ENCODE measurements around the gene PTPRR. TPM values are rescaled to one million over a fixed set of nuclear protein-coding genes. Genes with fewer than 3 reads are reported as not detected.

Gene PTPRR
- total and polyA plus RNA-seq, 2 donors (not counting 1 experiment from before 2014, with no cell fraction given), result not detected

GRCh38 chr12:70664465-70664881 lies 256.1 kb downstream of the PTPRR start:
- ChIA-PET POLR2A (no interaction called here), CTCF (no interaction called here)
- no peak overlapping the region for H3K4me3 Mint-ChIP-seq
- 86% methylated on average over 7 of the region's 7 CpGs for WGBS (ENCODE audit: insufficient coverage)
- H3K27me3 Mint-ChIP-seq, result peaks cover 3% of the 10 kb centered on the region
- intact Hi-C loops (cut with micrococcal nuclease), result no loop called here
- Histone ChIP-seq H3K27ac (ENCODE audit: low read length in 2 of 2) (no peak overlapping the region), H3K4me3 (ENCODE audit: control extremely low read depth in 1 of 5, extremely low read depth in 1 of 5, insufficient read depth in 1 of 5, low read depth in 2 of 5, low read length in 4 of 5) (no peak overlapping the region), H2AFZ (ENCODE audit: insufficient read depth, low read depth, low read length, poor library complexity, severe bottlenecking) (no peak overlapping the region), H4K20me1 (ENCODE audit: control insufficient read depth, insufficient read depth, low read length, poor library complexity, severe bottlenecking) (no peaks in the 10 kb centered on the region), H3K9me3 (ENCODE audit: control extremely low read depth in 1 of 3, control insufficient read depth in 2 of 3, insufficient read depth in 1 of 3, low read length in 2 of 3) (no peaks in the 10 kb centered on the region), H3K36me3 (replicated peaks in 1 of 2; ENCODE audit: control extremely low read depth in 1 of 2, control insufficient read depth in 1 of 2, extremely low read depth in 1 of 2, insufficient read depth in 2 of 2, low read length in 1 of 2) (no peaks in the 10 kb centered on the region), H3K4me2 (replicated peaks; ENCODE audit: low read depth, low read length, poor library complexity, severe bottlenecking) (no peak overlapping the region), H3K79me2 (ENCODE audit: control insufficient read depth, insufficient read depth, low read length) (no peaks in the 10 kb centered on the region), H3K4me1 (ENCODE audit: control insufficient read depth in 2 of 2, insufficient read depth in 2 of 2, low read length in 2 of 2) (no peaks in the 10 kb centered on the region), H3K9ac (ENCODE audit: low read length) (no peak overlapping the region), H3K27me3 (replicated peaks in 1 of 4; ENCODE audit: control extremely low read depth in 1 of 4, control insufficient read depth in 3 of 4, insufficient read depth in 4 of 4, low read length in 3 of 4) (no peaks in the 10 kb centered on the region)
- DNase-seq (no peak), ATAC-seq (ENCODE audit: low read depth) (no peak)
- peaks cover 8% of the 10 kb centered on the region for H3K4me1 Mint-ChIP-seq
- no peak for TF ChIP-seq EZH2 (IDR thresholded peaks at IDR 0.05; ENCODE audit: borderline replicate concordance, insufficient read depth, low read depth, low read length, poor library complexity, severe bottlenecking)
- no peak for TF ChIP-seq CTCF (IDR thresholded peaks at IDR 0.05)
- H3K9me3 Mint-ChIP-seq (ENCODE audit: insufficient read depth), result no peaks in the 10 kb centered on the region
- H3K27ac Mint-ChIP-seq, result no peak overlapping the region

- 100% methylated on average over 1 of the region's 1 CpG for WGBS (ENCODE audit: insufficient coverage)
- H3K27ac Mint-ChIP-seq, result no peak overlapping the region
- Histone ChIP-seq H3K9me3 (ENCODE audit: control extremely low read depth in 1 of 3, control insufficient read depth in 2 of 3, insufficient read depth in 1 of 3, low read length in 2 of 3) (no peaks in the 10 kb centered on the region), H3K27ac (ENCODE audit: low read length in 2 of 2) (no peak overlapping the region), H3K79me2 (ENCODE audit: control insufficient read depth, insufficient read depth, low read length) (no peaks in the 10 kb centered on the region), H3K4me3 (ENCODE audit: control extremely low read depth in 1 of 5, extremely low read depth in 1 of 5, insufficient read depth in 1 of 5, low read depth in 2 of 5, low read length in 4 of 5) (no peak overlapping the region), H2AFZ (ENCODE audit: insufficient read depth, low read depth, low read length, poor library complexity, severe bottlenecking) (no peak overlapping the region), H4K20me1 (ENCODE audit: control insufficient read depth, insufficient read depth, low read length, poor library complexity, severe bottlenecking) (no peaks in the 10 kb centered on the region), H3K4me1 (ENCODE audit: control insufficient read depth in 2 of 2, insufficient read depth in 2 of 2, low read length in 2 of 2) (no peaks in the 10 kb centered on the region), H3K36me3 (replicated peaks in 1 of 2; ENCODE audit: control extremely low read depth in 1 of 2, control insufficient read depth in 1 of 2, extremely low read depth in 1 of 2, insufficient read depth in 2 of 2, low read length in 1 of 2) (no peaks in the 10 kb centered on the region), H3K27me3 (replicated peaks in 1 of 4; ENCODE audit: control extremely low read depth in 1 of 4, control insufficient read depth in 3 of 4, insufficient read depth in 4 of 4, low read length in 3 of 4) (no peaks in the 10 kb centered on the region), H3K9ac (ENCODE audit: low read length) (no peak overlapping the region), H3K4me2 (replicated peaks; ENCODE audit: low read depth, low read length, poor library complexity, severe bottlenecking) (no peak overlapping the region)
- H3K9me3 Mint-ChIP-seq (ENCODE audit: insufficient read depth), result no peaks in the 10 kb centered on the region
- H3K27me3 Mint-ChIP-seq, result peaks cover 3% of the 10 kb centered on the region
- no peak overlapping the region for H3K4me3 Mint-ChIP-seq
- intact Hi-C loops (cut with micrococcal nuclease), result no loop called here
- no peak for DNase-seq
- POLR2A ChIA-PET, result no interaction called here
- no peak for ATAC-seq (ENCODE audit: low read depth)
- H3K4me1 Mint-ChIP-seq, result peaks cover 8% of the 10 kb centered on the region
- CTCF ChIA-PET, result no interaction called here
- TF ChIP-seq CTCF (IDR thresholded peaks at IDR 0.05), result no peak
- TF ChIP-seq EZH2 (IDR thresholded peaks at IDR 0.05; ENCODE audit: borderline replicate concordance, insufficient read depth, low read depth, low read length, poor library complexity, severe bottlenecking), result no peak
Observed at GRCh38 chr12:70663838-70664237, 256.7 kb downstream of the PTPRR start.

Data from B cell (primary cell).